ENCODE results near the gene NPR3.

Gene NPR3

GRCh38 chr5:32710550-32711361 lies at the start of gene NPR3:
NPR3 (plus strand) TSS chr5:32711321; CDS start chr5:32711777, 456 bp downstream.
- peak; percentile 52 for DNase-seq (ENCODE audit: low spot score)

- DNase-seq (ENCODE audit: low spot score), result no peak
These were observed 46.6 kb upstream of the NPR3 start for GRCh38 chr5:32664523-32664922.

GRCh38 chr5:32668552-32668951 lies 42.6 kb upstream of the NPR3 start:
- no peak for DNase-seq (ENCODE audit: low spot score)

- DNase-seq (ENCODE audit: low spot score), result no peak
These were observed 37.8 kb upstream of the NPR3 start for GRCh38 chr5:32673272-32673671.

- no peak for DNase-seq (ENCODE audit: low spot score)
These were observed 34.1 kb upstream of the NPR3 start for GRCh38 chr5:32677023-32677422.

GRCh38 chr5:32678472-32678871 lies 32.6 kb upstream of the NPR3 start:
- no peak for DNase-seq (ENCODE audit: low spot score)

DNA sequence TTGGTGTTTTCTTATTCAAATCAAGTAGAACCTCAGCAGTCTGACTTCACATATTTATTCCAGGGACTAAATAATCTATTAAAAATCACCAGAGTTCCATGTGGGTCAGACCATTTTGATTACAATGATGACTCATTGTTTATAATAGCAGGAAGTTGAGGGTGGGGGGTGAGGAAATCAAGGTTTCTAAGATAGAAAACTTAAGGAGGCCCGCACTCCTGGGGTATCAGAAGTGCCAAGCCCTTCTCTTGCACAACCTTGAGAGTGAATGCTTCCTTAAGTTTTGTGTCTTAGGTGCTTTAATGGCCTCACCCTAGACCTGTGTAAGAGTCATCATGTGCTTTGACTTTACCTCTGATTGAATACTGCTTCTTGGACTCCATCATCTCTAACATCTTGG lies 31.9 kb upstream of the NPR3 start:
- no peak for DNase-seq (ENCODE audit: low spot score)

DNA sequence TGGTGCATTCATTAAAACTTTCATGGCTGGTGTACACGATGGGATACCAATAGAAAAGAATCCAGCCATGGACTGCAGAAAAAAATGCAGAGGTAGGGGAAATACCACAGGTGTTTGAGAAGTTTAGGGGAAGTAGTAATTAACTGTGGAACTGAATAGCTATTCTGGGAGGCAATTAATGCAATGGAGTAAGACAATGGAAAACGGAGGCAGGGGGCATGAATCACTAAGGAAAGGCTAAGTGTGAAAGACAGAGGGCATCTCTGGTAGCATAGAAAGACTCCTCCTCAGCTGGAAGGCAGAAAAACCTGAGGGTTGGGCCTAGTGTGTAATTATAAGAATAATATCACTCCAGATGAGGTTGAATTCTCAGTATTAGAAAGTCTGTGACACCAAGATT lies 30.9 kb upstream of the NPR3 start:
- DNase-seq (ENCODE audit: low spot score), result no peak

GRCh38 chr5:32683125-32683524 lies 28.0 kb upstream of the NPR3 start:
- DNase-seq (ENCODE audit: low spot score), result no peak

GRCh38 chr5:32684260-32684659 lies 26.9 kb upstream of the NPR3 start:
- DNase-seq (ENCODE audit: low spot score), result no peak

GRCh38 chr5:32686799-32687498 lies 24.2 kb upstream of the NPR3 start:
- no peak for DNase-seq (ENCODE audit: low spot score)

GRCh38 chr5:32687499-32687831 lies 23.7 kb upstream of the NPR3 start:
- DNase-seq (ENCODE audit: low spot score), result no peak

DNA sequence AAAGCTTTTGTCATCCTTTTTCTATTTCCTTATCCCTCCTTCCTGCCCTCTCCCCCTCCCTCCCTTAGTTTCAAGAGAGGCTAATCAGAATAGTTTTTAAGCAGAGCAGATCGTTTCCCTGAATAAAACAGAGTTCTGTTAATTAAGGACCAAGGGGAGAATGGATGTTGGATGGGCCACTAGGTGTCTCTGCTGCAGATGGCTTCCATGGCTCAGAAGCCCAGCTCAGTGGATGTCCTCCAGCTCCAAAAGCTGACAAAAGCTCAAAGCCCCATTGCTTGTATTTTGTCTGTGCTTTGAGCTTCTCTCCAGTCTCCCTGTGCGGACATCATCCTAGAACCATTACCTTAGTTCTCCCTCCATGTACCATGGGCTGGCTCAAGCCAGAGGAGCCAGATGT lies 21.0 kb upstream of the NPR3 start:
- DNase-seq (ENCODE audit: low spot score), result no peak

GRCh38 chr5:32690666-32691065 lies 20.5 kb upstream of the NPR3 start:
- DNase-seq (ENCODE audit: low spot score), result no peak

DNA sequence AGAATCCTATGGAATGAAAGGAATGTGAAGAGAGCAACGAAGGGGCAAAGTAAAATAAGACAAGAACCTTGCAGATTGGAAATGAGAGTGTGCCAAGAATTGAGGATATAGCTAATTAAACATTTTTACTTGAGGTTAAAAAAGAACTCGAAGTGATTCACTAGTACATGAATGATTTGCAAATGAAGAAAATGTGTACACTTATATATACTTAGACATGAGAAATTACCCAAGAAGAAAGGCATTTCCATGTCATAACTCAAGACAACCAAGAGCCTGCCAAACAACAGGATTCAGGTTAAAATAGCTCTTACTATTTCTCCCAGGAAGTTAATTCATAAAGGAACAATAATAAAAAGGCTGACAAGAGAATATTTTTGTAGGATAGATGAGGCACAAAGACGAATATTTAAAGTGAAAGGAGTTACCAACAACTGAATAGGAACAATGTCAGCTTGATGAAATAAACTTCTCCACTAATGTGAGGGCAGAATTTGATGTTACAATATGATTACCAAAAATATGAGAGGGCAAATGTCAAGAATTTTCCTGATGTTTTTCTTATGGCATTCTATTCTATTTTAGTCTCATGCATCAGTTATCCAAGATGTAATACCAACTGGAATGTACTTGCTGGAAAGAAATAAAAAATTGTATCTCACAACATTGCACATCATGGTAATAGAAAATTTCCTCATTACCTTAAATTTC lies 18.9 kb upstream of the NPR3 start:
- peak; percentile 29 for DNase-seq (ENCODE audit: low spot score)

- no peak for DNase-seq (ENCODE audit: low spot score)
These were observed 7.2 kb upstream of the NPR3 start for GRCh38 chr5:32703957-32704356.

GRCh38 chr5:32707418-32707997 lies 3.6 kb upstream of the NPR3 start:
- DNase-seq (ENCODE audit: low spot score), result peak; percentile 46

GRCh38 chr5:32708949-32709348 lies 2.2 kb upstream of the NPR3 start:
- DNase-seq (ENCODE audit: low spot score), result no peak

DNA sequence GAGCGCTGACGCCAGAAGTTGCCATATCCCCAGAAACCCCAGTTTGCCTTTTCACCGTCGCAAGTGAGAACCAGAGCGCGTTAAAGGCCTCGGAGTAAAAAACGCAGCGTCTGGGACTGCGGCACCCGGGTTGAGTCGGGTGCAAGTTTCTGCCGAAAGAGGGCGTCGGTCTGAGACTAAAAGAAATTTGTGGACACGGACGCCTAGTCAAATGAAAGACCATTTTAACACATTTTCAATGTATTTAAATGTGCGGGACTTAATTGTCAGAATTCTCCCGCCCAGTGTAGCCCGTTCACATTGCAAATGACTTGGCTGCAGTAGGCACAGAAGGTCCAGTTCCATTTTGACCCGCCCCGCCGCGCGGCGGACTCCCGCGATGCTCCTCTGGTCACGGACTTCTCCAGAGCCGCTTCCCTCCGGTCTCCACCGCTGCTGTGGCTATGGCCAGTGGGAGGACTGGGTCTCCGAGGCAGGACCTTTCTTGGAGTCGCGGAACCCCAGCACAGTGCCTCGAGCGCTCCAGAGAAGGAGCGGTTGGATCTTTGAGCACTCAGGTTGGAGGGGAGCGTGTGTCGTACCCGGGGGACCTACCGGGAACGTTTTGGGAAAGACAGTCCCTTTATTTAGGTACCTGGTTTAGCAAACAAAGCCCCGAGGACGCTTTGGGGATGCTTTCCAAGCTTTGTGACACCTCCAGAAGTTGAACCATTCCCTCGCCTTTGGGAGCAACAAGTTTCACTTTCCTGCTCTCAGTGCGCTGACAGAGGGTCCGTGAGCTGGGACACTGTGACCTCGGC lies 1.2 kb upstream of the NPR3 start:
- peak; percentile 80 for DNase-seq (ENCODE audit: low spot score)

DNA sequence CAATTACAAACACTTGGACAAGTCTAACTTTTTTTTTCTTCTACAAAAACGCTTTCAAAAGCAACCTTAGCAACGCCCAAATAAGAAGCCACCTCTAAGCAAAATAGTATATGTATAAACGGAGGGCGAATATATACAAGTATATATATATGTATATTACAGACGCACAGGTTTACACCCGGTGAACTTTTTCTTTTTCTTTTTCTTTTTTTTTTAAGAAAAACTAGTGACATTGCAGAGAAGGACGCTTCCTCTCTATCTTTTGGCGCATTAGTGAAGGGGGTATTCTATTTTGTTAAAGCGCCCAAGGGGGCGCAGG lies 200 bp downstream of the NPR3 start:
- DNase-seq (ENCODE audit: low spot score), result no peak

DNA sequence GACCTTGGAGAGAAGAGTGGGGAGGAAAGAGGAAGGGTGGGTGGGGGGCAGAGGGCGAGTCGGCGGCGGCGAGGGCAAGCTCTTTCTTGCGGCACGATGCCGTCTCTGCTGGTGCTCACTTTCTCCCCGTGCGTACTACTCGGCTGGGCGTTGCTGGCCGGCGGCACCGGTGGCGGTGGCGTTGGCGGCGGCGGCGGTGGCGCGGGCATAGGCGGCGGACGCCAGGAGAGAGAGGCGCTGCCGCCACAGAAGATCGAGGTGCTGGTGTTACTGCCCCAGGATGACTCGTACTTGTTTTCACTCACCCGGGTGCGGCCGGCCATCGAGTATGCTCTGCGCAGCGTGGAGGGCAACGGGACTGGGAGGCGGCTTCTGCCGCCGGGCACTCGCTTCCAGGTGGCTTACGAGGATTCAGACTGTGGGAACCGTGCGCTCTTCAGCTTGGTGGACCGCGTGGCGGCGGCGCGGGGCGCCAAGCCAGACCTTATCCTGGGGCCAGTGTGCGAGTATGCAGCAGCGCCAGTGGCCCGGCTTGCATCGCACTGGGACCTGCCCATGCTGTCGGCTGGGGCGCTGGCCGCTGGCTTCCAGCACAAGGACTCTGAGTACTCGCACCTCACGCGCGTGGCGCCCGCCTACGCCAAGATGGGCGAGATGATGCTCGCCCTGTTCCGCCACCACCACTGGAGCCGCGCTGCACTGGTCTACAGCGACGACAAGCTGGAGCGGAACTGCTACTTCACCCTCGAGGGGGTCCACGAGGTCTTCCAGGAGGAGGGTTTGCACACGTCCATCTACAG lies 760 bp downstream of the NPR3 start:
- DNase-seq (ENCODE audit: low spot score), result peak; percentile 57
